GM18505 (cell line): ENCODE data around the gene SRSF1.
"Not testable (repeated sequence)": the region's sequence is repeated elsewhere in the genome, so short reads cannot be mapped to it uniquely, and the experiment has no call there.

ENCODE experiments used
- ATAC-seq: cut with Tn5 transposase; IDR thresholded peaks from one replicate; pipeline ENCODE4 v1.9.1; 2021; ENCODE audit not compliant: unreplicated experiment
- POLR2A ChIP-seq: IDR thresholded peaks from 4 replicates; pipeline ENCODE4 v1.6.1; 2011; ENCODE audit warnings: borderline replicate concordance; ENCODE audit not compliant: insufficient read depth, insufficient read length; ENCODE audit errors: extremely low read depth

The SRSF1 gene

DNA sequence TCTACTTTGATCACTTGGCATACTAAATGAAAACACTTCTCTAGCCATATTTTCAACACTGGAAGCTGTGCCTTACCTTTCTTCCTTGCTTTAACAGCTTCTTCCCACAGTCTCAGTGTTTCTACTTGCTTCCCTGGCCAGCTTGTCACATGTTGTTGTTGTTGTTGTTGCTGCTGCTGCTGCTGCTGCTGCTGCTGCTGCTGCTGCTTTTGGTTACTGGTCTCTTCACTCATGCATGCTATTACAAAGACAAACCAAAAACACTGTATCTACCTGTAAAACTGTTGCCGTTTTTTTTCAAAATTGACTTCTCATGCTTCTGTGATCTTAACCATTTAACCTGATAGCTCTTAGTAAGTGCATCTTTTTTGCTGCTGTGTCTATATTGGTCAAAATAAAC, 28.0 kb downstream of the SRSF1 start:
- ATAC-seq, result no peak
- no peak for TF ChIP-seq POLR2A

DNA sequence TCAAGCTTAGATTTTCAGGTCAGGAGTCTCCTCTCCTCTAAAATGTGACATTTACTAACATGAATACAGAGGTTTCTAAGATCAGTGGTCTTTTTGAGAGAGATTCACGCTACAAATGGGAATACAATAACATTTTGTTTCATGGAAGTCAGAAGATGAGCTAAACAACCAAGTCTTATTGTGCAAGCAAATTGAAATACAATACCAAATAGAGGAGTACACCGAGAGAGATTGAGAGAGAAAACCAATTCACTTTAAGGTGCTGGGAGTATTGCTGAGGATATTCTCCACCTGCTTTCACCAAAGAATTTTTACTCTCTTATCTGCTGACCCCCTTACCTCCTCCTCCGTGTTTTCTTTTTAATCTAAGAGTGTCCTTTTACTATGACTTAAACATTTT, 30.5 kb downstream of the SRSF1 start:
- no peak for ATAC-seq
- no peak for TF ChIP-seq POLR2A

DNA sequence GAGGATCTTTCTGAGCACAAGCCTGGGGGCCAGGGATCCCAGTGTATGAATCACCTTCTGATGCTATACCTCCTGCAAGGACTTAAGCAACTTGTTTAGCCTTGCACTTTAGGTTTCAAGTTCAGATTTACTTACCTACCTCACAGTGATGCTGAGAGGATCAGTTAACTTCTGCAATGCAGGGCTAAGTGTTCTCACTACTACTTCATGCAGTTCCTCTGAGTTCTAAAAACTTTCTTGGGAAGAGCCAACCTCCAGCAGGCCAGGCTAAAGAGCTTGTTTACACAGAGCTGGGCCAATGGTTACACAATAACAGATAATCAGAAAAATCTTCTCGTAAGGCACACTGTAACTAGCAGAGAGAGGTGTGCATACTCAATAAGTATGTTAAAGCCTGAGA, 32.0 kb downstream of the SRSF1 start:
- ATAC-seq, result no peak
- TF ChIP-seq POLR2A, result no peak

- not testable (repeated sequence) for ATAC-seq
Observed at GRCh38 chr17:57974053-57974824, 32.8 kb downstream of the SRSF1 start.

GRCh38 chr17:57972151-57972550, 34.9 kb downstream of the SRSF1 start:
- no peak for TF ChIP-seq POLR2A
- ATAC-seq, result no peak

- ATAC-seq, result no peak
- TF ChIP-seq POLR2A, result no peak
Observed at GRCh38 chr17:57971572-57971971, 35.5 kb downstream of the SRSF1 start.

DNA sequence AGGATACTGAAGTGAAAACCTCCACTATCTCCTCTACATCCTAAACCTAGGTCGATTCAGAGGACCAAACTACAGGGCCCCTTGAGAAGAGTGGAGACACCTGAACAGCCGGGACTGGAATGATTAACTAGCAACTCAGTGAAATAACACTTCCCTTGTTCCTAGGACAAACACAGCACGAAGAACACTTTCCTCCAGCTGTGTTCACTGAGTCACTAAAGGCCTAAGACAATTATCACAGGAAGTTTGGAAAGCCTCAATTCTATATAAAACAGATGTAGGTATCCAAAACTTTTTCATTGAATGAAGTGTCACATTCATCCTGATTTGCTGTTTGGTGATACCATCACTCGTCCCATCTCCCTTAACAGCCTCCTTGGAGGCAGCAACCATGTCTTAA, 36.3 kb downstream of the SRSF1 start:
- TF ChIP-seq POLR2A, result no peak
- no peak for ATAC-seq

- no peak for TF ChIP-seq POLR2A
- no peak for ATAC-seq
Observed at GRCh38 chr17:57968456-57968855, 38.6 kb downstream of the SRSF1 start.

DNA sequence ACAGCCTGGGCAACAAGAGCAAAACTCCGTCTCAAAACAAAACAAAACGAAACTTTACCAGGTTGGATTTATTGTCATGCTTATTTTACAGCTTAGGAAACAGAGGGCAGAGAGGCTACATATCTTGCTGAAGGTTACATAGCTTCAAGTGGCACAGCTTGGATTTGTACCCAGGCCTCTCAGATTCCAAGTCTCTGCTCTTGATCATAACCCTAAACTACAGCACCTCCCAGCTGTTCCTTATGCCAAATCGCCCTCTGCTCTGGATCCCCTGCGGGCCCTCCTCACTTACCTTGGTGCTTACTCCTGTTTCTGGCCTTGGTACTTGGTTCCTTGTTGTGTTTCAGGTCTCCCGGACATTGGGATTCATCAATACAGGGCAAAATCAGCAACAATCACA, 40.2 kb downstream of the SRSF1 start:
- ATAC-seq, result no peak
- no peak for TF ChIP-seq POLR2A

DNA sequence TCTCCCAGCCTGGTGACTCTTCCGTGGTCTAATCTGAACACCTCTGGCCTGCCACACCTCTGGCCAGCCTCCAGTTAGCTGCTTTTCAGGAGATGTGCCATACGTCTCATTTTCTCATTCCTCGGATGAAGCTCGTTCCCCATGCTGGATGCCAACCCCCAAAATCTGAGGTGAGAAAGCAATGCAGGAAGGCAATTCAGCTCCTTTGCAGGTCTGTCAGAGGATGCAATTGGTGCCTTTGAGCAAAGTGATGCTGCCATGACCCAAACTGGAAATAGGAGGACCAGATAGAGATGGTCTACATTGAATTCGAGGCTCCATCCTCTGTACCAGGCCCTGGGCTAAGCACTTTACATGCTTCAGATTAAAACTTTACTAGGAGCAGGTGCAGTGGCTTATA, 40.8 kb downstream of the SRSF1 start:
- ATAC-seq, result no peak
- TF ChIP-seq POLR2A, result no peak

DNA sequence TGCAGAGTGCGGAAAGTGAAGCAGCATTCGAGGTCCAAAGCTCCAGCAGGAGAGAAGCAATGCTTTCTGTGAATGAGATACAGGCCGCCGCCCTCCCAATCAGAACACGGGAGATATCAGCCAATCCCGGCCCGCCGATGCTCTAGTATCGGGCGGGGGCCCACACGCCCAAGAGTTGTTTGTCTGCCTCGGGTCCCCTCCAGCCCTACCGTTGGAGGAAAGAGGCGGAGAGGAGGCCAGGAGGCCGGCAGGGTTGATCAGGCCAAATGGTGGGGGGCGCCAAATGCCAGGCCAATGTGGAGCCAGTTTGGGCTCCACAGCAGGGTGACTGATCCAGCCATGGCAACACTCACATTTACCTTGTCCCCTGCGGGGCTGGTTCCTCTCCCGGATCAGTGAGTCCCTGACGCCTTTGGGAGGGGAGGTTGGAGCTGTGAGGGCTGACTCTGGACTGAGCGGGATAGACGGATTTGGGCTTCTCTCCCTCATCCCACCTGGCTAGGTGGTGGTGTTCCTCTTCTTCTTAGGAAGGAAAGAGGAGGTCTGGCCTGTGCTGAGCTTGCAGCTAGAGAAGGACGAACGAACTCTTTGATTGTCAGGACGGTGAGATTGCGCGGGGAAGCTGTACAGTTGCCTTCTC, 41.4 kb downstream of the SRSF1 start:
- TF ChIP-seq POLR2A, result no peak

GRCh38 chr17:57963149-57963511, 43.9 kb downstream of the SRSF1 start:
- TF ChIP-seq POLR2A, result no peak
- ATAC-seq, result no peak

More for the DNA sequence above, 41.4 kb downstream of the SRSF1 start:
- no peak for ATAC-seq

DNA sequence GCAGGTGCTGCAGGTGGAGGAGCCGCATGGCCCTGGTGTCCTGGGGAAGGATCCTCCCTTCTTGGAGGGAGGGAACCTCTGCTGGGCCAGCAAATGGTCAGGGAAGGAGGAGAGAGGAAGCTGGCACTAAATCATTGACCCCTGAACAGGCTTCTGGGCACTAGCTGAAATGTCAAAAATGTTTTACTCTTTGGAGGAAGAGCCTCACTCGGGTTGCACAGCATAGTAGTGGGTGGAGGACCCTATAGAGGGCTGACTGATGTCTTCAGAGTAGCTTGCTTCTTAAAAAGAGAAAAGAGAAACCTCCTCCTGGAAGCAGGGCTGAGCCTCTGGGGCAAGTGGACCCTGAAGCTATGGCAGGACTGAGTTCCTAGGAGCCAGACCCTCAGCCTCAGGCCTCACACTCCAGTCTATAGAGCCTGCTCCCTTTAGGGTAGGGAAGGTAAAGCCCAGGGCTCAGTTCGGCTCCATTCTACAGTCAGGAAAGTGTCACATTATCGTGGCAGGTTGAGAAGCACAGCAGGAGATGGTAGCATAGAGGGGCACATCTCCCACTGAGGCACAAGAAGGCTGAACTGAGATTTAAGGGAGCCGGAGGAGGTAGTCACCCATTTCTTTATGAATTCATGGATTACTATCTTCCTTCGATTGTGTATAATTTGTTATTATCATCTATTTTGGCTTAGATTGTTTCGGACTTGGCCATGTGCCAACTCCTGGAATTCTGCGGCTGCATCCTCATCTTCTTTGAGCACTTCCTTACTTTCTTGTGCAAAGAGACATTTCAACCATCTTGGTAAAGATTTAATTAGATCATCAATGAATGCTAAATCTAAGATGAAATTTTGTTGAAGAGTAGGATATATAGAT, 44.5 kb downstream of the SRSF1 start:
- TF ChIP-seq POLR2A, result no peak
- no peak for ATAC-seq

DNA sequence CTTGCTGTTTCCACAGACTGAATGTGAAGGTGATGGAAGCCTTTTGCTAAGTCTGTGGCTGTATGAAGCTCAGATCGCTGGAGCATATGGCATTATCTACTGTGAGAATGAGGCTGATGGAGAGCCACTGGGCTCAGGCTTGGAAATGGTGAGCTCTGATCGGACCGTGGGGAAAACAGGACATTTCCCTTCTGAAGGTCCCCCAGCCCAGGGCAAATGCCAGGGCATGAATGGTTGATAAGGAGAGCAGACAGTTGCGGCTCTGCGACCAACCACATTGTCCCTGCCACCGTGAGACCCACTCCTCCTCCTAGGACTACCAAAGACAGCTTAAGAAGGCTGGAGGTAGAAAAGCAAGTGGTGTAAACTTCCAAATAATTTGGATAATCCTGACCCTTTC, 47.1 kb downstream of the SRSF1 start:
- no peak for TF ChIP-seq POLR2A
- ATAC-seq, result no peak

GRCh38 chr17:57958391-57958790, 48.7 kb downstream of the SRSF1 start:
- ATAC-seq, result not testable (repeated sequence)
